Endothelial cell (in vitro differentiated cells): ENCODE results near the gene CHP1. TPM values are rescaled to one million over a fixed set of nuclear protein-coding genes. Genes with fewer than 3 reads are reported as not detected.
"Not testable (repeated sequence)": the region's sequence is repeated elsewhere in the genome, so short reads cannot be mapped to it uniquely, and the experiment has no call there.

Source experiments
- DNase-seq: peaks from one replicate; pipeline ENCODE4 v3.0.0; 2021; ENCODE audit warnings: low spot score
- H3K27ac Mint-ChIP-seq: one replicate; pipeline ENCODE4 v1.8.0; 2021; ENCODE audit warnings: mixed read lengths, inconsistent platforms; ENCODE audit not compliant: unreplicated experiment
- H3K27me3 Mint-ChIP-seq: one replicate; pipeline ENCODE4 v1.8.0; 2021; ENCODE audit warnings: mild to moderate bottlenecking, moderate library complexity, mixed read lengths, inconsistent platforms; ENCODE audit not compliant: unreplicated experiment
- H3K36me3 Mint-ChIP-seq: one replicate; pipeline ENCODE4 v1.8.0; 2021; ENCODE audit warnings: mild to moderate bottlenecking, low read depth, mixed read lengths, inconsistent platforms; ENCODE audit not compliant: unreplicated experiment
- H3K4me1 Mint-ChIP-seq: one replicate; pipeline ENCODE4 v1.8.0; 2021; ENCODE audit warnings: mild to moderate bottlenecking, mixed read lengths, inconsistent platforms; ENCODE audit not compliant: unreplicated experiment
- H3K4me3 Mint-ChIP-seq: one replicate; pipeline ENCODE4 v1.8.0; 2021; ENCODE audit warnings: mild to moderate bottlenecking, mixed read lengths, inconsistent platforms; ENCODE audit not compliant: unreplicated experiment
- H3K9me3 Mint-ChIP-seq: one replicate; pipeline ENCODE4 v1.8.0; 2021; ENCODE audit warnings: mixed read lengths, inconsistent platforms; ENCODE audit not compliant: unreplicated experiment
- CTCF ChIP-seq: fragments of 200-600 bp; sonication (generic); IDR thresholded peaks from one replicate; pipeline ENCODE4 v1.5.0; 2021; ENCODE audit warnings: antibody characterized with exemption; ENCODE audit not compliant: unreplicated experiment
- total RNA-seq: library from RNA; stranded (reverse); fragmentation: NEBNext Ultra II Directional; extraction: Animal tissue kit (Norgen Biotek cat#: 25700); gene quantifications from one replicate; pipeline ENCODE4 v1.2.1, GENCODE V29; 2021; ENCODE audit not compliant: unreplicated experiment

The CHP1 gene
- total RNA-seq, 1 donor from 2014 or later, result 132 TPM

- no peak for DNase-seq
- Mint-ChIP-seq H3K27me3 (peaks cover 5% of the 10 kb centered on the region), H3K36me3 (no peaks in the 10 kb centered on the region), H3K27ac (peak overlapping the region; percentile 15), H3K9me3 (no peaks in the 10 kb centered on the region), H3K4me1 (peaks cover 11% of the 10 kb centered on the region), H3K4me3 (no peak overlapping the region)
- TF ChIP-seq CTCF, result no peak
Measured at GRCh38 chr15:41218851-41219250, 12.2 kb upstream of the CHP1 start.

GRCh38 chr15:41219381-41219780 is 11.7 kb upstream of the CHP1 start:
- H3K36me3 Mint-ChIP-seq, result no peaks in the 10 kb centered on the region
- H3K27me3 Mint-ChIP-seq, result peaks cover 5% of the 10 kb centered on the region
- H3K9me3 Mint-ChIP-seq, result no peaks in the 10 kb centered on the region
- no peak for TF ChIP-seq CTCF
- H3K4me1 Mint-ChIP-seq, result peaks cover 11% of the 10 kb centered on the region
- no peak for DNase-seq
- H3K27ac Mint-ChIP-seq, result peak overlapping the region; percentile 15
- no peak overlapping the region for H3K4me3 Mint-ChIP-seq

GRCh38 chr15:41230345-41230649 is 771 bp upstream of the CHP1 start:
- Mint-ChIP-seq H3K36me3 (no peaks in the 10 kb centered on the region), H3K27ac (peak overlapping the region; percentile 13), H3K27me3 (no peaks in the 10 kb centered on the region), H3K4me1 (peaks cover 2% of the 10 kb centered on the region), H3K4me3 (peak overlapping the region; percentile 94), H3K9me3 (no peaks in the 10 kb centered on the region)
- TF ChIP-seq CTCF, result no peak
- no peak for DNase-seq

- H3K9me3 Mint-ChIP-seq, result no peaks in the 10 kb centered on the region
- H3K27ac Mint-ChIP-seq, result no peak overlapping the region
- no peak for DNase-seq
- H3K4me1 Mint-ChIP-seq, result peaks cover 2% of the 10 kb centered on the region
- no peaks in the 10 kb centered on the region for H3K36me3 Mint-ChIP-seq
- H3K27me3 Mint-ChIP-seq, result no peaks in the 10 kb centered on the region
- H3K4me3 Mint-ChIP-seq, result peak overlapping the region; percentile 94
- no peak for TF ChIP-seq CTCF
Measured at GRCh38 chr15:41231422-41232226, 556 bp downstream of the CHP1 start.

GRCh38 chr15:41233367-41233771 is 2.3 kb downstream of the CHP1 start:
- Mint-ChIP-seq H3K4me1 (peaks cover 2% of the 10 kb centered on the region), H3K36me3 (no peaks in the 10 kb centered on the region), H3K27me3 (no peaks in the 10 kb centered on the region), H3K27ac (no peak overlapping the region), H3K4me3 (no peak overlapping the region), H3K9me3 (no peaks in the 10 kb centered on the region)
- no peak for DNase-seq
- TF ChIP-seq CTCF, result no peak

- not testable (repeated sequence) for H3K36me3 Mint-ChIP-seq, H3K4me1 Mint-ChIP-seq, H3K27me3 Mint-ChIP-seq, DNase-seq, H3K9me3 Mint-ChIP-seq, H3K27ac Mint-ChIP-seq
- peak overlapping the region; percentile 42 for H3K4me3 Mint-ChIP-seq
Measured at GRCh38 chr15:41235228-41235627, 4.2 kb downstream of the CHP1 start.
